Testis (tissue), 2 donors: ENCODE measurements around the gene REL.

ENCODE experiments used
- POLR2A ChIP-seq: fragments of 450-650 bp; IDR thresholded peaks from one replicate; pipeline ENCODE4 v1.6.1; 2017; ENCODE audit warnings: antibody characterized with exemption, mild to moderate bottlenecking, moderate library complexity
- TF ChIP-seq, protein P1 (sequence below), 3 experiments: fragments of 450-650 bp in 2 of 3; fragments of 200-600 bp in 1 of 3; sonication (generic) in 1 of 3; IDR thresholded peaks; one replicate each; pipeline ENCODE4 v1.5.1; 2016 to 2019; ENCODE audit warnings: antibody characterized with exemption in 3 of 3, mild to moderate bottlenecking in 2 of 3, moderate library complexity in 1 of 3

DNA sequence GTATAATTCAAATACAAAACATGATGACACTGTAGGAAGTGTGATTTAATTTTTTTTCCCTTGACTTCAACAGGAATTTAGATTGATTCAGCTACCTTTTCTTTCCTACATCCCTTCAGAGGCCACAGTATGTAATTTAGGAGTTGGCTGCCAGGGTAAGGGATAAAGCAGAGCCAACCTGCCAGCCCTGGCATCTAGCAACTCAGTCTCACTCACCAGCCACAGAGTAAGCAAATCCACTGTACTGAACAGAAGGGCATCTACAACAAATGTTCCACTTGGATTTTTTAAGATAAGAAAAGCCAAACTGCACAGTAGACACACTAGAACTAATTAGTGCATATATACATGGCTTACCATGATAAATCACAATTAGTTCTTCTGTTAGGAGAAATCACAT is 81.8 kb downstream of the REL start:
- TF ChIP-seq, protein P1, sequence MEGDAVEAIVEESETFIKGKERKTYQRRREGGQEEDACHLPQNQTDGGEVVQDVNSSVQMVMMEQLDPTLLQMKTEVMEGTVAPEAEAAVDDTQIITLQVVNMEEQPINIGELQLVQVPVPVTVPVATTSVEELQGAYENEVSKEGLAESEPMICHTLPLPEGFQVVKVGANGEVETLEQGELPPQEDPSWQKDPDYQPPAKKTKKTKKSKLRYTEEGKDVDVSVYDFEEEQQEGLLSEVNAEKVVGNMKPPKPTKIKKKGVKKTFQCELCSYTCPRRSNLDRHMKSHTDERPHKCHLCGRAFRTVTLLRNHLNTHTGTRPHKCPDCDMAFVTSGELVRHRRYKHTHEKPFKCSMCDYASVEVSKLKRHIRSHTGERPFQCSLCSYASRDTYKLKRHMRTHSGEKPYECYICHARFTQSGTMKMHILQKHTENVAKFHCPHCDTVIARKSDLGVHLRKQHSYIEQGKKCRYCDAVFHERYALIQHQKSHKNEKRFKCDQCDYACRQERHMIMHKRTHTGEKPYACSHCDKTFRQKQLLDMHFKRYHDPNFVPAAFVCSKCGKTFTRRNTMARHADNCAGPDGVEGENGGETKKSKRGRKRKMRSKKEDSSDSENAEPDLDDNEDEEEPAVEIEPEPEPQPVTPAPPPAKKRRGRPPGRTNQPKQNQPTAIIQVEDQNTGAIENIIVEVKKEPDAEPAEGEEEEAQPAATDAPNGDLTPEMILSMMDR (IDR thresholded peaks at IDR 0.05), result no peak
- no peak for TF ChIP-seq POLR2A
